Stomach (tissue), 9 donors: ENCODE data around the gene FNBP1L. TPM values are rescaled to one million over a fixed set of nuclear protein-coding genes. Genes with fewer than 3 reads are reported as not detected.
A peak's percentile ranks its signal among the peaks of the same experiment; 100 is the strongest.

ENCODE experiments used
- DNase-seq, 2 donors: peaks; one replicate each; pipeline versions ENCODE4 v3.0.0 to v3.0.0-alpha.2; 2013 to 2019
- H3K27ac ChIP-seq, 5 donors: fragments of 200-600 bp in 4 of 5; sonication (generic) in 4 of 5; one replicate each; pipeline ENCODE4 v1.5.1; 2013 to 2019; ENCODE audit warnings: mild to moderate bottlenecking in 1 of 5, moderate library complexity in 1 of 5
- H3K27me3 ChIP-seq, 3 donors: fragments of 200-600 bp; sonication (generic); one replicate each; pipeline ENCODE4 v1.5.1; 2017 to 2019; ENCODE audit warnings: mixed run types in 1 of 3
- H3K36me3 ChIP-seq, 4 donors: fragments of 200-600 bp; sonication (generic); 1 replicate in 3 of 4; 2 replicates in 1 of 4; pipeline ENCODE4 v1.5.1; 2016 to 2019
- H3K4me1 ChIP-seq, 4 donors: fragments of 200-600 bp; sonication (generic); one replicate each; pipeline ENCODE4 v1.5.1; 2016 to 2019
- H3K4me3 ChIP-seq, 4 donors: fragments of 200-600 bp; sonication (generic) in 3 of 4; one replicate each; pipeline ENCODE4 v1.5.1; 2016 to 2019; ENCODE audit warnings: mild to moderate bottlenecking in 1 of 4
- H3K9me3 ChIP-seq, 4 donors: fragments of 200-600 bp; sonication (generic); one replicate each; pipeline ENCODE4 v1.5.1; 2016 to 2019
- EP300 ChIP-seq: sonication (generic); formaldehyde crosslinking; IDR thresholded peaks from one replicate; pipeline ENCODE4 v1.6.1; 2017; ENCODE audit warnings: antibody characterized with exemption
- POLR2A ChIP-seq, 4 donors: fragments of 450-650 bp; IDR thresholded peaks; one replicate each; pipeline ENCODE4 v1.6.1; 2016; ENCODE audit warnings: antibody characterized with exemption in 4 of 4, control low read depth in 2 of 4, mild to moderate bottlenecking in 1 of 4, moderate library complexity in 1 of 4
- POLR2AphosphoS5 ChIP-seq, 3 donors: sonication (generic); formaldehyde crosslinking; IDR thresholded peaks; one replicate each; pipeline ENCODE4 v1.6.1; 2016; ENCODE audit warnings: antibody characterized with exemption in 3 of 3
- WGBS, 5 donors: extraction: QIAGEN DNeasy Blood & Tissue Kit in 3 of 5; methylation state at CpG; one replicate each; pipeline versions ENCODE4 v1.1.5 to v1.1.7; 2013 to 2018; 5-methylcytosine and 5-hydroxymethylcytosine counted together
- intact Hi-C: fragments of 100-400 bp; cut with DNase I; formaldehyde crosslinking; loops from one replicate; pipeline ENCODE4 v1.15.1; 2023; ENCODE audit warnings: low total_unique reads
- polyA plus RNA-seq, 3 donors: library from polyadenylated mRNA; stranded (reverse); fragments of 200-250 nt; gene quantifications; one replicate each; pipeline ENCODE4 v1.2.3, GENCODE V29; 2013
- total RNA-seq, 5 donors: library from RNA; depleted of rRNA; stranded (reverse); fragments of >200 nt; gene quantifications; one replicate each; pipeline versions ENCODE4 v1.1.0 to v1.2.3, GENCODE V29; 2014 to 2016
- TF ChIP-seq, protein P1 (sequence below), 7 experiments: fragments of 450-650 bp in 4 of 7; fragments of 200-600 bp in 3 of 7; sonication (generic) in 3 of 7; IDR thresholded peaks; one replicate each; pipeline ENCODE4 v1.5.1; 2016 to 2019; ENCODE audit warnings: antibody characterized with exemption in 7 of 7, control low read depth in 2 of 7, mild to moderate bottlenecking in 1 of 7
- donor health status: healthy with polysubstance abuse.
- donor health status: Bipolar disorder and iron deficiency.
- donor health status: healthy.

The FNBP1L gene
- total and polyA plus RNA-seq, 8 donors: 9.2 to 74.0 (median 29.2) TPM

DNA sequence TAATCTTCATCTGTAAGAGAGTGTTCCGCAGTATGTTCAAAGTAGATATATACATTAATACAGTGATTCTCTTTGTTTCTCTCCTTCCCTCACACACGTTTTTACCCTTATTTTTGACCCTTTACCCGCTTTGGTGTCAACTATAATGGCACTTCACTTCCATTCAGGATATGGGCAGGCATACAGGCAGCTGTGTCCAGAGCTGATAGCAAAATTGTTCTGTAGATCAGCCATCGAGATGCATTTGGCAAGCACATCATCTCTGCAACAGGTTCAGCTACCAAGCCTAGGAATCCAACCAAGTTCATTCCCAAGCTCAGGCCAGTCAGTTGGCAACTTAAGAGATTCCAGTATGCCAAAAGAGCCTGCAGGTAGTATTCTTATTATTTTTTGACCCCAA is 74.8 kb downstream of the FNBP1L start:
- DNase-seq: no peak
- Histone ChIP-seq H3K27ac (no peak overlapping the region), H3K4me1 (peaks cover 0 to 13% (median 2%) of the 10 kb centered on the region in 4 donors), H3K4me3 (no peak overlapping the region), H3K9me3 (no peaks in the 10 kb centered on the region), H3K36me3 (peaks cover 0 to 4% (median 0%) of the 10 kb centered on the region in 4 donors), H3K27me3 (no peaks in the 10 kb centered on the region)
- intact Hi-C loops: no loop called here
- no peak for TF ChIP-seq POLR2AphosphoS5 (IDR thresholded peaks at IDR 0.05)
- TF ChIP-seq POLR2A (IDR thresholded peaks at IDR 0.05): no peak
- TF ChIP-seq, protein P1, sequence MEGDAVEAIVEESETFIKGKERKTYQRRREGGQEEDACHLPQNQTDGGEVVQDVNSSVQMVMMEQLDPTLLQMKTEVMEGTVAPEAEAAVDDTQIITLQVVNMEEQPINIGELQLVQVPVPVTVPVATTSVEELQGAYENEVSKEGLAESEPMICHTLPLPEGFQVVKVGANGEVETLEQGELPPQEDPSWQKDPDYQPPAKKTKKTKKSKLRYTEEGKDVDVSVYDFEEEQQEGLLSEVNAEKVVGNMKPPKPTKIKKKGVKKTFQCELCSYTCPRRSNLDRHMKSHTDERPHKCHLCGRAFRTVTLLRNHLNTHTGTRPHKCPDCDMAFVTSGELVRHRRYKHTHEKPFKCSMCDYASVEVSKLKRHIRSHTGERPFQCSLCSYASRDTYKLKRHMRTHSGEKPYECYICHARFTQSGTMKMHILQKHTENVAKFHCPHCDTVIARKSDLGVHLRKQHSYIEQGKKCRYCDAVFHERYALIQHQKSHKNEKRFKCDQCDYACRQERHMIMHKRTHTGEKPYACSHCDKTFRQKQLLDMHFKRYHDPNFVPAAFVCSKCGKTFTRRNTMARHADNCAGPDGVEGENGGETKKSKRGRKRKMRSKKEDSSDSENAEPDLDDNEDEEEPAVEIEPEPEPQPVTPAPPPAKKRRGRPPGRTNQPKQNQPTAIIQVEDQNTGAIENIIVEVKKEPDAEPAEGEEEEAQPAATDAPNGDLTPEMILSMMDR (IDR thresholded peaks at IDR 0.05): no peak
- no peak for TF ChIP-seq EP300
- 69 to 80% (median 72%) methylated on average over 4 of the region's 4 CpGs for WGBS, 5 donors

DNA sequence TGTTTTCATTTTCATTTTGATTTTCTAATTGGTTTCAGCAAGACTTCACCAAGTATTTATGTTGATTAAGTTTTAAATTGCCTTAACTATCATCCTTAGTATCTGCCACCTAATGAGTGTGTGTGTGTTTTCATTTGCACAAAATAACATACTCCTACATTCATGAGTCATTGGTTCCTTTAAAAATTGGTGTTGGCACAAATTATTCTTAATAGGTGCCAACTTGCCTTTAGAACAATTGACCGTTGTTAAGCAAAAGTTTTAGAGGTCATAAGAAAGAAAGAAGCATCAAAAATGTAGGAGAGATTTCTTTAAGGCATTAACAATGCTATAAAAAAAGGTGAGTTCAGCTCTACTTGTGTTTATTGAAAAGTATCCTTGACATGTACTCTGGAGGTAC is 77.5 kb downstream of the FNBP1L start:
- no peaks in the 10 kb centered on the region for H3K27me3 ChIP-seq
- intact Hi-C loops: no loop called here
- H3K9me3 ChIP-seq: no peaks in the 10 kb centered on the region
- TF ChIP-seq POLR2AphosphoS5 (IDR thresholded peaks at IDR 0.05) (no peak), POLR2A (IDR thresholded peaks at IDR 0.05) (no peak), EP300 (no peak)
- TF ChIP-seq, protein P1 (IDR thresholded peaks at IDR 0.05): no peak
- peaks cover 0 to 13% (median 2%) of the 10 kb centered on the region in 4 donors for H3K4me1 ChIP-seq
- DNase-seq: no peak
- no peak overlapping the region for H3K4me3 ChIP-seq
- H3K27ac ChIP-seq: peak overlapping the region in 1 of 5 donors; percentile 3
- 22 to 41% (median 33%) methylated on average over 1 of the region's 1 CpG for WGBS, 5 donors
- peaks cover 0 to 5% (median 2%) of the 10 kb centered on the region in 4 donors for H3K36me3 ChIP-seq

DNA sequence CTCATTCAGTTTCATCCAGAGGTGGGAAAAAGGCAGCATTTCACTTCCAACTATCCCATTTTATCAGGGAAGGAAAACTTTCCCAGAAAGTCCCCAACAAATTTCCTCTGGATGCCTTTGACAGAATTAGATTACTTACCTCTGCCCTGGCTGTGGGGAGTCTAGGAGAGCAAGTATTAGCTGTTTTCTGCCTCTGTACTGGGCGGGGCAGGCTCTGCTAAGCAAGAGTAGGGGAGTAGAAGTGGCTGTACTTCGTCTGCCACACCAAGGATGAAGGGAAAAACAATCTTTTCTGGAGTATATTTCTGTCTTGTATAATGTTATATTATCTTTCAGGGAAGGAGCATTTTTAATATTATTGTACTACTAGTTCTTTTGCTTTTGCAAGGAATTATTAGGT is 78.5 kb downstream of the FNBP1L start:
- Histone ChIP-seq H3K27me3 (no peaks in the 10 kb centered on the region), H3K9me3 (no peaks in the 10 kb centered on the region), H3K36me3 (peaks cover 0 to 9% (median 3%) of the 10 kb centered on the region in 4 donors), H3K27ac (peak overlapping the region in 1 of 5 donors; percentile 3), H3K4me3 (no peak overlapping the region), H3K4me1 (peaks cover 0 to 13% (median 2%) of the 10 kb centered on the region in 4 donors)
- intact Hi-C loops: no loop called here
- DNase-seq: peak in 1 of 2 donors; percentile 12
- WGBS, 5 donors: 56 to 71% (median 66%) methylated on average over 2 of the region's 2 CpGs
- TF ChIP-seq EP300: no peak
- TF ChIP-seq POLR2A (IDR thresholded peaks at IDR 0.05): no peak
- TF ChIP-seq POLR2AphosphoS5 (IDR thresholded peaks at IDR 0.05): no peak
- TF ChIP-seq, protein P1 (IDR thresholded peaks at IDR 0.05): no peak

DNA sequence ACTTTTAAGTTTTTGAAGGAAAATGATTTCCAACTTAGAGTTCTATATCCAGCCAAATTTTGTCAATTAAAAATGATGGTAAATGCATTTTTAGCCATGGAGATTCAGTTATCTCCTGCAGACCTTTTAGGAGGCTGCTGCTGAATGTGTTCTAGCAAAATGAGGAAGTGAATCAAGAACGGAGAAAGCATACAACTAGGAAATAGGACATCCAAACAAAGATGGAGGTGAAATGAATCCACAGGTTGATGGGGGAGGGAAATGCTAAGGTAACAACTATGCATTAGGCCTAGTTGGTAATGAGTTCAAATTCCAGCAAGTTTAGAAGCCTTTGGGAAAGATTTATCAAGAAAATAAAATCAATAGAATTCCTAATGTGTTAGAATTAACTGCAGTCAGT is 80.5 kb downstream of the FNBP1L start:
- Histone ChIP-seq H3K27ac (no peak overlapping the region), H3K4me1 (peaks cover 0 to 13% (median 2%) of the 10 kb centered on the region in 4 donors), H3K36me3 (peaks cover 0 to 17% (median 12%) of the 10 kb centered on the region in 4 donors), H3K27me3 (no peaks in the 10 kb centered on the region), H3K4me3 (no peak overlapping the region), H3K9me3 (no peaks in the 10 kb centered on the region)
- 70 to 91% (median 78%) methylated on average over 1 of the region's 1 CpG for WGBS, 5 donors
- no peak for TF ChIP-seq POLR2AphosphoS5 (IDR thresholded peaks at IDR 0.05)
- no peak for TF ChIP-seq POLR2A (IDR thresholded peaks at IDR 0.05)
- TF ChIP-seq EP300: no peak
- TF ChIP-seq, protein P1 (IDR thresholded peaks at IDR 0.05): no peak
- intact Hi-C loops: no loop called here
- DNase-seq: no peak
